Osteoblast (primary cell): ENCODE data around the gene ELANE. TPM values are rescaled to one million over a fixed set of nuclear protein-coding genes. Genes with fewer than 3 reads are reported as not detected.

Source experiments
- DNase-seq: peaks from one replicate; pipeline ENCODE4 v3.0.0; 2011; ENCODE audit warnings: low spot score, mixed read lengths; ENCODE audit not compliant: insufficient read length; ENCODE audit errors: missing footprints
- H2AFZ ChIP-seq: 2 replicates; pipeline ENCODE4 v1.6.0; 2011; ENCODE audit warnings: mild to moderate bottlenecking, low read length
- H3K27ac ChIP-seq: 2 replicates; pipeline ENCODE4 v1.5.1; 2011; ENCODE audit warnings: mild to moderate bottlenecking, low read depth, low read length, moderate library complexity
- H3K27me3 ChIP-seq: 2 replicates; pipeline ENCODE4 v1.6.0; 2012; ENCODE audit warnings: mild to moderate bottlenecking, control low read depth, inconsistent platforms, low read length, moderate library complexity; ENCODE audit not compliant: insufficient read depth
- H3K36me3 ChIP-seq: 2 replicates; pipeline ENCODE4 v1.5.1; 2011; ENCODE audit warnings: mild to moderate bottlenecking, low read length, control low read depth, moderate library complexity; ENCODE audit not compliant: insufficient read depth
- H3K4me1 ChIP-seq: 2 replicates; pipeline ENCODE4 v1.5.1; 2011; ENCODE audit warnings: mild to moderate bottlenecking, low read length, control low read depth, moderate library complexity; ENCODE audit not compliant: insufficient read depth
- H3K4me2 ChIP-seq: 2 replicates; pipeline ENCODE4 v1.6.0; 2011; ENCODE audit warnings: mild to moderate bottlenecking, low read length; ENCODE audit not compliant: insufficient read depth
- H3K4me3 ChIP-seq: fragments of 200-600 bp; sonication (generic); 3 replicates; pipeline ENCODE4 v1.5.1; 2012; ENCODE audit warnings: mild to moderate bottlenecking, low read length, inconsistent platforms; ENCODE audit not compliant: insufficient read depth
- H3K79me2 ChIP-seq: 2 replicates; pipeline ENCODE4 v1.6.0; 2012; ENCODE audit warnings: mild to moderate bottlenecking, low read length, control low read depth, inconsistent platforms; ENCODE audit not compliant: insufficient read depth
- H3K9me3 ChIP-seq: 2 replicates; pipeline ENCODE4 v1.5.1; 2011; ENCODE audit warnings: low read depth, low read length, control low read depth
- H4K20me1 ChIP-seq: 2 replicates; pipeline ENCODE4 v1.6.0; 2012; ENCODE audit warnings: mild to moderate bottlenecking, low read length, control low read depth; ENCODE audit not compliant: insufficient read depth
- total RNA-seq: library from RNA; depleted of rRNA; stranded (reverse); fragments of >200 nt; gene quantifications from 2 replicates; pipeline ENCODE4 v1.2.3, GENCODE V29; 2012
- TF ChIP-seq, protein P1 (sequence below): IDR thresholded peaks from 2 replicates; pipeline ENCODE4 v1.5.1; 2011; ENCODE audit warnings: mild to moderate bottlenecking, low read depth, low read length, moderate library complexity; ENCODE audit errors: extremely low read depth

Gene ELANE
- total RNA-seq, 1 donor = 0.36 TPM

DNA sequence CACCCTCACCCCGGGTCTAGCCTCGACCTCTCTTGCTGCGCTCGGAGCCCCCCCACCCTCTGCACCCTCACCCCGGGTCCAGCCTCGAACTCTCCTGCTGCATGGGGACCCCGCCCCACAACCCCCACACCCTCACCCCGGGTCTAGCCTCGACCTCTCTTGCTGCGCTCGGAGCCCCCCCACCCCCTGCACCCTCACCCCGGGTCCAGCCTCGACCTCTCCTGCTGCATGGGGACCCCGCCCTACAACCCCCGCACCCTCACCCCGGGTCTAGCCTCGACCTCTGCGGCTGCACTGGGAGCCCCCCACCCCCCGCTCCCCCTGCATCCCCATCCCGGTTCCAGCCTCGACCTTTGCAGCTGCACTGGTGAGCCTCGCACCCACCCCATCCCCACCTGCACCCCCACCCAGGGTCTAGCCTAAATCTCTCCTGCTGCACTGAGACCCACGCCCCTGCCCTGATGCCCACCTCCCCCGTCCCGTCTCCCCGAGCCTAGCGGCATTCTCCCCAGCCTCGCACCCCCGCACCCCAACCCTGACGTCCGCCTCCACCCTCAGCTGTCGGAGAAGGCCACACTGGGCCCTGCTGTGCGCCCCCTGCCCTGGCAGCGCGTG lies 9.1 kb downstream of the ELANE start:
- TF ChIP-seq, protein P1, sequence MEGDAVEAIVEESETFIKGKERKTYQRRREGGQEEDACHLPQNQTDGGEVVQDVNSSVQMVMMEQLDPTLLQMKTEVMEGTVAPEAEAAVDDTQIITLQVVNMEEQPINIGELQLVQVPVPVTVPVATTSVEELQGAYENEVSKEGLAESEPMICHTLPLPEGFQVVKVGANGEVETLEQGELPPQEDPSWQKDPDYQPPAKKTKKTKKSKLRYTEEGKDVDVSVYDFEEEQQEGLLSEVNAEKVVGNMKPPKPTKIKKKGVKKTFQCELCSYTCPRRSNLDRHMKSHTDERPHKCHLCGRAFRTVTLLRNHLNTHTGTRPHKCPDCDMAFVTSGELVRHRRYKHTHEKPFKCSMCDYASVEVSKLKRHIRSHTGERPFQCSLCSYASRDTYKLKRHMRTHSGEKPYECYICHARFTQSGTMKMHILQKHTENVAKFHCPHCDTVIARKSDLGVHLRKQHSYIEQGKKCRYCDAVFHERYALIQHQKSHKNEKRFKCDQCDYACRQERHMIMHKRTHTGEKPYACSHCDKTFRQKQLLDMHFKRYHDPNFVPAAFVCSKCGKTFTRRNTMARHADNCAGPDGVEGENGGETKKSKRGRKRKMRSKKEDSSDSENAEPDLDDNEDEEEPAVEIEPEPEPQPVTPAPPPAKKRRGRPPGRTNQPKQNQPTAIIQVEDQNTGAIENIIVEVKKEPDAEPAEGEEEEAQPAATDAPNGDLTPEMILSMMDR = no peak
- Histone ChIP-seq H3K27ac (no peak overlapping the region), H3K9me3 (no peaks in the 10 kb centered on the region), H3K4me3 (no peak overlapping the region), H4K20me1 (no peaks in the 10 kb centered on the region), H3K4me2 (no peak overlapping the region), H3K36me3 (no peaks in the 10 kb centered on the region), H3K4me1 (peaks cover 3% of the 10 kb centered on the region), H2AFZ (no peak overlapping the region), H3K79me2 (no peaks in the 10 kb centered on the region), H3K27me3 (peaks cover 11% of the 10 kb centered on the region)
- DNase-seq = no peak

GRCh38 chr19:861756-862580 lies 9.9 kb downstream of the ELANE start:
- H2AFZ ChIP-seq = no peak overlapping the region
- H3K36me3 ChIP-seq = no peaks in the 10 kb centered on the region
- H3K4me2 ChIP-seq = no peak overlapping the region
- peak; percentile 95 for DNase-seq
- TF ChIP-seq, protein P1 = no peak
- peaks cover 11% of the 10 kb centered on the region for H3K27me3 ChIP-seq
- peaks cover 3% of the 10 kb centered on the region for H3K4me1 ChIP-seq
- H4K20me1 ChIP-seq = no peaks in the 10 kb centered on the region
- H3K27ac ChIP-seq = no peak overlapping the region
- no peaks in the 10 kb centered on the region for H3K79me2 ChIP-seq
- H3K4me3 ChIP-seq = no peak overlapping the region
- no peaks in the 10 kb centered on the region for H3K9me3 ChIP-seq

DNA sequence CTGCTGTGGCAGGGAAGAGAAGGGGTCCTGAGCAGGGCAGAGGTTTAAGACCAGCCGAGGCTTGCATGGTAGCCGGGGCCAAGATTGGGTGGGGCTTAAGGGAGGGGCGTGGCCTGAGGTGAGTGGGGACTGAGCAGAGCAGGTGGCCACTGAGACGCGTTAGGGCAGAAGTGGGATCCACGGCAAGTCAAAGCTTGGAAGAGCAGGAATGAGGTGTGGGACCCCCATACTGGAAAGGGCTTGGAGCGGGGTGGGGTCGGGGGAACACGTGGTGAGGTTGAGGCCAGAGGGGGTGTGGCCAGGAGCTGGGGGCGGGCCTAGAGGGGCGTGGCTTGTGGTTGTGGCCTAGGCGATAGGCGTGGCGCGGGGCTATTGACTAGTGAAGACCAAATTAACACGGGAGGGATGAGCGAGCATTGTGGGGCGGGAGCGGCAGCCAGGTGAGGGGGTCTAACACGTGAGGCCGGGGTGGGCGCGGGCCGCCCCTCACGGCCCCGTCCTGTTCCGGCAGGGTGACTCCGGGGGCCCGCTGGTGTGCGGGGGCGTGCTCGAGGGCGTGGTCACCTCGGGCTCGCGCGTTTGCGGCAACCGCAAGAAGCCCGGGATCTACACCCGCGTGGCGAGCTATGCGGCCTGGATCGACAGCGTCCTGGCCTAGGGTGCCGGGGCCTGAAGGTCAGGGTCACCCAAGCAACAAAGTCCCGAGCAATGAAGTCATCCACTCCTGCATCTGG lies 10.6 kb downstream of the ELANE start:
- Histone ChIP-seq H3K79me2 (no peaks in the 10 kb centered on the region), H3K27ac (no peak overlapping the region), H3K36me3 (peaks cover 6% of the 10 kb centered on the region), H3K4me1 (peaks cover 3% of the 10 kb centered on the region), H3K4me3 (no peak overlapping the region), H4K20me1 (no peaks in the 10 kb centered on the region), H3K4me2 (no peak overlapping the region), H3K27me3 (peaks cover 11% of the 10 kb centered on the region), H2AFZ (no peak overlapping the region), H3K9me3 (no peaks in the 10 kb centered on the region)
- DNase-seq = peak; percentile 96
- TF ChIP-seq, protein P1 = no peak

- Histone ChIP-seq H3K36me3 (peaks cover 11% of the 10 kb centered on the region), H3K4me2 (no peak overlapping the region)
- TF ChIP-seq, protein P1 = no peak
Observed at GRCh38 chr19:863315-863620, 11.2 kb downstream of the ELANE start.

More at GRCh38 chr19:863315-863620, 11.2 kb downstream of the ELANE start:
- H3K4me3 ChIP-seq = no peak overlapping the region
- H3K9me3 ChIP-seq = no peaks in the 10 kb centered on the region
- no peak overlapping the region for H2AFZ ChIP-seq
- no peaks in the 10 kb centered on the region for H3K79me2 ChIP-seq
- peaks cover 11% of the 10 kb centered on the region for H3K27me3 ChIP-seq
- no peak overlapping the region for H3K27ac ChIP-seq
- DNase-seq = no peak
- peaks cover 3% of the 10 kb centered on the region for H3K4me1 ChIP-seq
- no peaks in the 10 kb centered on the region for H4K20me1 ChIP-seq
